Esophagus muscularis mucosa (tissue), 4 donors: ENCODE measurements around the gene YEATS4. TPM values are rescaled to one million over a fixed set of nuclear protein-coding genes. Genes with fewer than 3 reads are reported as not detected.

Experiments used
- DNase-seq: peaks from one replicate; pipeline ENCODE4 v3.0.0-alpha.2; 2017; ENCODE audit errors: extremely low spot score
- H3K27ac ChIP-seq, 4 donors: fragments of 200-600 bp; sonication (generic); replicated peaks in 1 of 4; 1 replicate in 3 of 4; 2 replicates in 1 of 4; pipeline ENCODE4 v1.5.1; 2016 to 2019; ENCODE audit warnings: mild to moderate bottlenecking in 1 of 4
- H3K27me3 ChIP-seq, 4 donors: fragments of 200-600 bp; sonication (generic); one replicate each; pipeline versions ENCODE4 v1.5.1 to v1.6.0; 2016 to 2019
- H3K36me3 ChIP-seq, 4 donors: fragments of 200-600 bp; sonication (generic); one replicate each; pipeline ENCODE4 v1.5.1; 2016 to 2019
- H3K4me1 ChIP-seq, 4 donors: fragments of 200-600 bp; sonication (generic); one replicate each; pipeline ENCODE4 v1.5.1; 2016 to 2019
- H3K4me3 ChIP-seq, 4 donors: fragments of 200-600 bp; sonication (generic); 1 replicate in 2 of 4; 2 replicates in 2 of 4; pipeline ENCODE4 v1.5.1; 2016 to 2019; ENCODE audit warnings: mild to moderate bottlenecking in 4 of 4, moderate library complexity in 1 of 4
- H3K9me3 ChIP-seq, 4 donors: fragments of 200-600 bp; sonication (generic); 1 replicate in 3 of 4; 2 replicates in 1 of 4; pipeline ENCODE4 v1.5.1; 2016 to 2019
- EP300 ChIP-seq: sonication (generic); formaldehyde crosslinking; IDR thresholded peaks from one replicate; pipeline ENCODE4 v1.6.1; 2017; ENCODE audit warnings: antibody characterized with exemption
- POLR2A ChIP-seq: fragments of 450-650 bp; IDR thresholded peaks from one replicate; pipeline ENCODE4 v1.6.1; 2017; ENCODE audit warnings: antibody characterized with exemption, moderate library complexity, mild to moderate bottlenecking, low read depth
- POLR2AphosphoS5 ChIP-seq, 2 donors: sonication (generic); formaldehyde crosslinking; IDR thresholded peaks; one replicate each; pipeline ENCODE4 v1.6.1; 2017; ENCODE audit warnings: antibody characterized with exemption in 2 of 2
- WGBS: methylation state at CpG from one replicate; pipeline ENCODE4 v1.1.5; 2018; 5-methylcytosine and 5-hydroxymethylcytosine counted together
- intact Hi-C: fragments of 100-400 bp; cut with DNase I; formaldehyde crosslinking; loops from one replicate; pipeline ENCODE4 v1.15.1; 2023
- total RNA-seq, 4 donors: library from RNA; depleted of rRNA; stranded (reverse); fragments of >200 nt; gene quantifications; one replicate each; pipeline versions ENCODE4 v1.1.0 to v1.2.1, GENCODE V29; 2016
- TF ChIP-seq, protein P1 (sequence below), 3 experiments: fragments of 200-600 bp in 2 of 3; fragments of 450-650 bp in 1 of 3; sonication (generic) in 2 of 3; IDR thresholded peaks; one replicate each; pipeline ENCODE4 v1.5.1; 2017 to 2019; ENCODE audit warnings: antibody characterized with exemption in 3 of 3, mild to moderate bottlenecking in 2 of 3, moderate library complexity in 1 of 3

YEATS4 gene
- total RNA-seq, 4 donors from 2014 or later = 5.7 to 17.6 (median 11.5) TPM

- intact Hi-C loops = no loop called here
- Histone ChIP-seq H3K27me3 (no peaks in the 10 kb centered on the region), H3K36me3 (no peaks in the 10 kb centered on the region), H3K4me3 (no peak overlapping the region), H3K4me1 (peaks cover 0 to 18% (median 4%) of the 10 kb centered on the region in 4 donors), H3K27ac (no peak overlapping the region), H3K9me3 (no peaks in the 10 kb centered on the region)
- DNase-seq = no peak
- TF ChIP-seq EP300 (no peak), POLR2A (no peak), POLR2AphosphoS5 (IDR thresholded peaks at IDR 0.05) (no peak)
- TF ChIP-seq, protein P1, sequence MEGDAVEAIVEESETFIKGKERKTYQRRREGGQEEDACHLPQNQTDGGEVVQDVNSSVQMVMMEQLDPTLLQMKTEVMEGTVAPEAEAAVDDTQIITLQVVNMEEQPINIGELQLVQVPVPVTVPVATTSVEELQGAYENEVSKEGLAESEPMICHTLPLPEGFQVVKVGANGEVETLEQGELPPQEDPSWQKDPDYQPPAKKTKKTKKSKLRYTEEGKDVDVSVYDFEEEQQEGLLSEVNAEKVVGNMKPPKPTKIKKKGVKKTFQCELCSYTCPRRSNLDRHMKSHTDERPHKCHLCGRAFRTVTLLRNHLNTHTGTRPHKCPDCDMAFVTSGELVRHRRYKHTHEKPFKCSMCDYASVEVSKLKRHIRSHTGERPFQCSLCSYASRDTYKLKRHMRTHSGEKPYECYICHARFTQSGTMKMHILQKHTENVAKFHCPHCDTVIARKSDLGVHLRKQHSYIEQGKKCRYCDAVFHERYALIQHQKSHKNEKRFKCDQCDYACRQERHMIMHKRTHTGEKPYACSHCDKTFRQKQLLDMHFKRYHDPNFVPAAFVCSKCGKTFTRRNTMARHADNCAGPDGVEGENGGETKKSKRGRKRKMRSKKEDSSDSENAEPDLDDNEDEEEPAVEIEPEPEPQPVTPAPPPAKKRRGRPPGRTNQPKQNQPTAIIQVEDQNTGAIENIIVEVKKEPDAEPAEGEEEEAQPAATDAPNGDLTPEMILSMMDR (IDR thresholded peaks at IDR 0.05) = no peak
Measured at GRCh38 chr12:69334158-69334557, 25.4 kb upstream of the YEATS4 start.

DNA sequence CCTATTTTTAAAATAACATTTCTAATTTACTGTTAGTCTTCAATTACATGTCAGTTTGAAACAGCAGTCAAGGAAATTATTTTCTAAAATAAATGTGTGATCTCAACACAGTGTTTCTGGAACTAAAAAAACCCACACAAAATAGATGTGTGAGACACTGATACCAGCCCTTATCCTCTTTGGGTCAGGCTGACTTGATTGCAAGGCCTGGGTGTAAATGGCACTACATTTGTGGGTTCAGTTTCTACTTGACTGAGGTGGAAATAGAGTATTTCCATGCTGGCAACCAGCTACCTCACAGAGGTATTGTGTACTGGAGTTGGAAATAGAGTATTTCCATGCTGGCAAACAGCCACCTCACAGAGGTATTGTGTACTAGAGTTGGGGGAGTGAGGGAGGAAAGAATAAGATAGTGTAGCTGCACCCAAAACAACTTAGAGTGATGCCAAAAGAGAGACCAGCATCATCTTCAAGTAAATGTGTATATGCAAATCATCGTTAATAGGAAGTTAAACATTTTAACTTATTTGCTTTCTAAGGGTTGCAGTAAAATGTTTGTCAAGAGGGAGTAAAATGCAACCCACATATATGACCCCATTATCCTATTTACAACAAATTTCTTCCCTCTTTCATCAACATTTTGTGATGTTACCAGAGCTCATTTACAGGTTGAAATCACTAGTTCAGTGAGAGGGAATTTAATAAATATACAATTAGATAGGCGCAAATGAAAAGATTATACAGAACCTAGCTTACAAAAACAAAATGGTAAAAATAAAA, 22.0 kb upstream of the YEATS4 start:
- TF ChIP-seq POLR2A = no peak
- no peak for TF ChIP-seq POLR2AphosphoS5 (IDR thresholded peaks at IDR 0.05)
- TF ChIP-seq EP300 = no peak
- TF ChIP-seq, protein P1 (IDR thresholded peaks at IDR 0.05) = no peak
- 74% methylated on average over 2 of the region's 2 CpGs for WGBS
- Histone ChIP-seq H3K27ac (no peak overlapping the region), H3K27me3 (peaks cover 0 to 1% (median 0%) of the 10 kb centered on the region in 4 donors), H3K9me3 (no peaks in the 10 kb centered on the region), H3K4me3 (no peak overlapping the region), H3K36me3 (no peaks in the 10 kb centered on the region), H3K4me1 (no peaks in the 10 kb centered on the region)
- no peak for DNase-seq
- intact Hi-C loops = no loop called here

- Histone ChIP-seq H3K36me3 (no peaks in the 10 kb centered on the region), H3K4me3 (no peak overlapping the region), H3K4me1 (no peaks in the 10 kb centered on the region), H3K27me3 (peaks cover 0 to 4% (median 0%) of the 10 kb centered on the region in 4 donors), H3K9me3 (no peaks in the 10 kb centered on the region), H3K27ac (no peak overlapping the region)
- TF ChIP-seq POLR2A (no peak), POLR2AphosphoS5 (IDR thresholded peaks at IDR 0.05) (no peak), EP300 (no peak)
- TF ChIP-seq, protein P1 (IDR thresholded peaks at IDR 0.05) = no peak
- DNase-seq = no peak
- 77% methylated on average over 3 of the region's 3 CpGs for WGBS
- intact Hi-C loops = no loop called here
Measured at GRCh38 chr12:69338120-69338859, 21.3 kb upstream of the YEATS4 start.

- no peak overlapping the region for H3K4me3 ChIP-seq
- DNase-seq = no peak
- TF ChIP-seq POLR2A = no peak
- TF ChIP-seq, protein P1 (IDR thresholded peaks at IDR 0.05) = no peak
- TF ChIP-seq EP300 = no peak
- TF ChIP-seq POLR2AphosphoS5 (IDR thresholded peaks at IDR 0.05) = no peak
- H3K4me1 ChIP-seq = no peaks in the 10 kb centered on the region
- intact Hi-C loops = no loop called here
- no peaks in the 10 kb centered on the region for H3K9me3 ChIP-seq
- no peaks in the 10 kb centered on the region for H3K36me3 ChIP-seq
- H3K27me3 ChIP-seq = peaks cover 0 to 4% (median 0%) of the 10 kb centered on the region in 4 donors
- no peak overlapping the region for H3K27ac ChIP-seq
Measured at GRCh38 chr12:69338936-69339335, 20.6 kb upstream of the YEATS4 start.
